ENCODE data around the gene FNDC3B. TPM values are rescaled to one million over a fixed set of nuclear protein-coding genes. Genes with fewer than 3 reads are reported as not detected.
A peak's percentile ranks its signal among the peaks of the same experiment; 100 is the strongest.

The FNDC3B gene
- total and polyA plus RNA-seq, 12 donors = 9.7 to 118 (median 85.0) TPM

DNA sequence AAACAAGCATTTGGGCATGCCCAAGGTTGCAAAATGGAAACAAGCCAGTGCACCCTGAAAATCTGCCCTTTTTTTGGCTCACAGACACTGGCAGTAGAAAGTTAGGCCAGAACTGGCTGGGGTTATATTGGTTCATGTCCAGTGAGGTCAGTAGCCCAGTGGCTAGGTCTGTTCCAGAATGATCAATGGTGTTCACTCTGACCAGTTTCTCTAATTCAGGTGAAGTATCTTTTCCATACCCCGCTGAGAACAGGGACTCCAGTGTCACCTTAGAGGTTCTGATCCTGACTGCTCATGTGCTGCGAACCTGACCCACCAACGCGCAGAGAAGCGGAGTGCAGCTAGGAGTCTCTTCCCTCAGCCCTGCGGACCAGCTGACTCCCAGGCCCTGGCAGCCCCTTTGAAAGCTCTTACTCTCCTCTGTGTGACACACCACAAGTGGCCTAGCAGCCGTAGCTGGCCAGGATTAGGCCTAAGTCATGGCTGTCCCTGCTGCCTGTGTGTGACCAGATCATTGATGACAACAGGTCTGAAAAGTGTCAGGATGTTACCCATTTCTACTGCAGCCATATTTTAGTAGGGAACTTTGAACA lies 285.3 kb downstream of the FNDC3B start:
- intact Hi-C loops (cut with DNase I) = loop anchor here in 4 of 10 donors (5.0 to 10.0 kb wide), 5 partner anchors 32 to 500 kb away; partner anchors contain the start of gene FNDC3B (in 3 of the 4)
- ATAC-seq = peak; percentile 60 to 89 (median 74)
- H3K4me1 ChIP-seq = peaks cover 3 to 59% (median 44%) of the 10 kb centered on the region in 9 donors
- peak; percentile 44 to 57 for DNase-seq
- H3K4me3 ChIP-seq = no peak overlapping the region
- WGBS, 2 donors = 67 to 85% methylated on average over 7 of the region's 7 CpGs
- peaks cover 0 to 91% (median 24%) of the 10 kb centered on the region in 9 donors for H3K36me3 ChIP-seq
- H3K9me3 ChIP-seq = no peaks in the 10 kb centered on the region
- peak overlapping the region; percentile 5 to 87 (median 48) for H3K27ac ChIP-seq
- no peaks in the 10 kb centered on the region for H3K27me3 ChIP-seq
- TF ChIP-seq, protein P1, sequence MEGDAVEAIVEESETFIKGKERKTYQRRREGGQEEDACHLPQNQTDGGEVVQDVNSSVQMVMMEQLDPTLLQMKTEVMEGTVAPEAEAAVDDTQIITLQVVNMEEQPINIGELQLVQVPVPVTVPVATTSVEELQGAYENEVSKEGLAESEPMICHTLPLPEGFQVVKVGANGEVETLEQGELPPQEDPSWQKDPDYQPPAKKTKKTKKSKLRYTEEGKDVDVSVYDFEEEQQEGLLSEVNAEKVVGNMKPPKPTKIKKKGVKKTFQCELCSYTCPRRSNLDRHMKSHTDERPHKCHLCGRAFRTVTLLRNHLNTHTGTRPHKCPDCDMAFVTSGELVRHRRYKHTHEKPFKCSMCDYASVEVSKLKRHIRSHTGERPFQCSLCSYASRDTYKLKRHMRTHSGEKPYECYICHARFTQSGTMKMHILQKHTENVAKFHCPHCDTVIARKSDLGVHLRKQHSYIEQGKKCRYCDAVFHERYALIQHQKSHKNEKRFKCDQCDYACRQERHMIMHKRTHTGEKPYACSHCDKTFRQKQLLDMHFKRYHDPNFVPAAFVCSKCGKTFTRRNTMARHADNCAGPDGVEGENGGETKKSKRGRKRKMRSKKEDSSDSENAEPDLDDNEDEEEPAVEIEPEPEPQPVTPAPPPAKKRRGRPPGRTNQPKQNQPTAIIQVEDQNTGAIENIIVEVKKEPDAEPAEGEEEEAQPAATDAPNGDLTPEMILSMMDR (IDR thresholded peaks at IDR 0.05) = no peak

DNA sequence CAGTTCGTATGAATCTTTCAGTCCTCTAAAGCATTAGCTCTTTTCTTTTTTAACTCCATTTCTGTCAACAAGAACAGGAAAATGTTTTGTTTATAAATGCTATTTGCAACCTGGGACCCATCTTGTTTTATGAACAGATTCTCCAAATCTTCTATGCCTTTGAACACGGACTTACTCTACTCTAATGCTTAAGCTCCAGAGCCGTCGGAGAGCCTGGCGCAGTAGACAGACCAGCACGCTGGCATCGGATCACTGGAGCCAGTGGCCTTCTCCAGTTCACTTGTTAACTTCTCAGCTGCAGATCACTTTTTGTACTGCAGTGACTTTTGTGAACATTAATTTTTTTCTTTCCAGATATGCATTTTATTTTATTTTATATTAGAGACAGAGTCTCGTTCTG lies 286.1 kb downstream of the FNDC3B start:
- intact Hi-C loops (cut with DNase I) = loop anchor here in 4 of 10 donors (5.0 to 10.0 kb wide), 5 partner anchors 33 to 501 kb away; partner anchors contain the start of gene FNDC3B (in 2 of the 4)

DNA sequence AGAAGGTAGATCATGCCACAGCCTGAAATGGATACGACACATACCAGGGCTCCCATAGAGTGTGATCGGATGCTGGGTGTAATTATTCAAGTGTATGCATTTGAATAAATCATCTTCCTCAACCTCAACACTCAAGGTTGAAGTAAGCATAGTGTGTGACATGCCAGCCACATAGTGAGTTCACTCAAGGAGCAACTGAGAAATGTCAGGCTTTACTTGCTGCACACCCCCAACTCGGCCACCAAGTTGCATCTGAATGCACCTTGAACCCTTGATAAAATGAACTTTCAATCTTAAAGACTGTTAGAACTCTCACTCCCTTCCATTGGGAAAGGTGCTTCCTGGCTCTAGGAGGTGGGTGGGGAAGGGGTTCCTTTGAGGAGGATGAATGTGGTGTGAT lies 287.6 kb downstream of the FNDC3B start:
- intact Hi-C loops (cut with DNase I) = loop anchor here in 4 of 10 donors (5.0 to 10.0 kb wide), 5 partner anchors 35 to 502 kb away; partner anchors contain the start of gene FNDC3B (in 2 of the 4)
- WGBS, 2 donors = 96 to 97% methylated on average over 3 of the region's 3 CpGs
- TF ChIP-seq, protein P1 (IDR thresholded peaks at IDR 0.05) = no peak
- peaks cover 0 to 36% (median 22%) of the 10 kb centered on the region in 9 donors for H3K4me1 ChIP-seq
- H3K4me3 ChIP-seq = no peak overlapping the region
- H3K27me3 ChIP-seq = no peaks in the 10 kb centered on the region
- no peak overlapping the region for H3K27ac ChIP-seq
- DNase-seq (no peak), ATAC-seq (no peak)
- H3K36me3 ChIP-seq = peaks cover 0 to 94% (median 36%) of the 10 kb centered on the region in 9 donors
- H3K9me3 ChIP-seq = no peaks in the 10 kb centered on the region

More for the DNA sequence above, 286.1 kb downstream of the FNDC3B start:
- peaks cover 0 to 51% (median 37%) of the 10 kb centered on the region in 9 donors for H3K4me1 ChIP-seq
- DNase-seq = no peak
- H3K9me3 ChIP-seq = no peaks in the 10 kb centered on the region
- ATAC-seq = no peak
- 85 to 88% methylated on average over 8 of the region's 8 CpGs for WGBS, 2 donors
- no peaks in the 10 kb centered on the region for H3K27me3 ChIP-seq
- H3K27ac ChIP-seq = peak overlapping the region in 6 of 10 donors; percentile 5 to 87 (median 60)
- no peak overlapping the region for H3K4me3 ChIP-seq
- TF ChIP-seq, protein P1 (IDR thresholded peaks at IDR 0.05) = no peak
- H3K36me3 ChIP-seq = peaks cover 0 to 91% (median 29%) of the 10 kb centered on the region in 9 donors

DNA sequence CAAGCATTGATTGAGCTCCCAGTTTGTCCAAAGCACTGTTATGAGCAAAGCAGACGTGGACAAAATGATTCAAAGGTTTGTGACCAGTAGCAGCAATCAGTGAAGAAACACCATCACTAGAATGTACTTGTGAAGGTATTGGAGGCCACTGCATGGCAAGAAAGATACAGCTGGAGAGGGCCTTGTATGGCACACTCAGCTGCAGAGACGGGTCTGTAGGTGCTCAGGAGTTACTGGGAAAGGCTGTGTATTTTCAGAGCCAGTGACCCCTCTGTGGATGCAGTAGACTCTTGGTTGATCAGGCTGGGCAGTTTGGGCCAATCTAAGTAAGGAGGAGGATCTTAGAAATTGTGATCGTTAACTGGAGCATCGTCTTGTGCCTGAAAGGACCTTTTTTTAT lies 288.9 kb downstream of the FNDC3B start:
- peaks cover 0 to 38% (median 21%) of the 10 kb centered on the region in 9 donors for H3K4me1 ChIP-seq
- H3K9me3 ChIP-seq = no peaks in the 10 kb centered on the region
- DNase-seq = no peak
- intact Hi-C loops (cut with DNase I) = loop anchor here in 4 of 10 donors (5.0 to 10.0 kb wide), 5 partner anchors 36 to 503 kb away; partner anchors contain the start of gene FNDC3B (in 2 of the 4)
- no peak for ATAC-seq
- peaks cover 0 to 98% (median 36%) of the 10 kb centered on the region in 9 donors for H3K36me3 ChIP-seq
- WGBS, 2 donors = 90 to 97% methylated on average over 4 of the region's 4 CpGs
- TF ChIP-seq, protein P1 (IDR thresholded peaks at IDR 0.05) = no peak
- no peaks in the 10 kb centered on the region for H3K27me3 ChIP-seq
- peak overlapping the region in 1 of 10 donors; percentile 38 for H3K27ac ChIP-seq
- no peak overlapping the region for H3K4me3 ChIP-seq

Data from heart right ventricle (tissue), 16 donors.